ENCODE results near the gene CSF3R.
"Not testable (repeated sequence)": the region's sequence is repeated elsewhere in the genome, so short reads cannot be mapped to it uniquely, and the experiment has no call there.

Gene CSF3R

GRCh38 chr1:36492491-36492890 lies 9.8 kb upstream of the CSF3R start:
- Histone ChIP-seq H3K4me1 (ENCODE audit: control insufficient read depth, low read length) (peaks cover 17% of the 10 kb centered on the region), H3F3A (ENCODE audit: control insufficient read depth, insufficient read depth) (no peaks in the 10 kb centered on the region; the same call in 1 of the 2 replicates), H3K36me3 (ENCODE audit: control insufficient read depth, low read length) (no peaks in the 10 kb centered on the region), H3K9me3 (ENCODE audit: control insufficient read depth, insufficient read depth, low read length) (no peaks in the 10 kb centered on the region), H3K4me2 (ENCODE audit: low read length) (no peak overlapping the region), H3K79me2 (ENCODE audit: control insufficient read depth, low read length) (no peaks in the 10 kb centered on the region), H3K27ac (ENCODE audit: low read depth, low read length) (no peak overlapping the region), H4K20me1 (ENCODE audit: control insufficient read depth, insufficient read depth, low read depth, low read length) (no peaks in the 10 kb centered on the region), H3K4me3 (ENCODE audit: low read length) (no peak overlapping the region), H3K27me3 (ENCODE audit: control insufficient read depth, low read length) (peaks cover 8% of the 10 kb centered on the region; the same call in 1 of the 2 replicates), H3K9me2 (replicated peaks; ENCODE audit: control insufficient read depth, low read length) (no peaks in the 10 kb centered on the region)
- TF ChIP-seq EZH2phosphoT487 (IDR thresholded peaks at IDR 0.05; ENCODE audit: borderline replicate concordance, low read length) (no peak), CTCF (IDR thresholded peaks at IDR 0.05; ENCODE audit: low read depth, low read length, poor library complexity, severe bottlenecking) (no peak)

- H3K27ac ChIP-seq (ENCODE audit: low read depth, low read length); H3K36me3 ChIP-seq (ENCODE audit: control insufficient read depth, low read length); H3K4me2 ChIP-seq (ENCODE audit: low read length): not testable (repeated sequence)
Observed at GRCh38 chr1:36489258-36490051, 6.7 kb upstream of the CSF3R start.

GRCh38 chr1:36487906-36488305 lies 5.2 kb upstream of the CSF3R start:
- H3K4me1 ChIP-seq (ENCODE audit: control insufficient read depth, low read length): peaks cover 37% of the 10 kb centered on the region
- H3K27ac ChIP-seq (ENCODE audit: low read depth, low read length): no peak overlapping the region
- H3K4me3 ChIP-seq (ENCODE audit: low read length): no peak overlapping the region
- H3K79me2 ChIP-seq (ENCODE audit: control insufficient read depth, low read length): no peaks in the 10 kb centered on the region
- no peaks in the 10 kb centered on the region for H3K36me3 ChIP-seq (ENCODE audit: control insufficient read depth, low read length)
- H3K27me3 ChIP-seq (ENCODE audit: control insufficient read depth, low read length): no peaks in the 10 kb centered on the region
- no peak for TF ChIP-seq CTCF (IDR thresholded peaks at IDR 0.05; ENCODE audit: low read depth, low read length, poor library complexity, severe bottlenecking)
- no peak for TF ChIP-seq EZH2phosphoT487 (IDR thresholded peaks at IDR 0.05; ENCODE audit: borderline replicate concordance, low read length)
- peaks cover 20% of the 10 kb centered on the region for H3F3A ChIP-seq (ENCODE audit: control insufficient read depth, insufficient read depth)
- H3K9me2 ChIP-seq (replicated peaks; ENCODE audit: control insufficient read depth, low read length): no peaks in the 10 kb centered on the region
- no peaks in the 10 kb centered on the region for H3K9me3 ChIP-seq (ENCODE audit: control insufficient read depth, insufficient read depth, low read length)
- no peaks in the 10 kb centered on the region for H4K20me1 ChIP-seq (ENCODE audit: control insufficient read depth, insufficient read depth, low read depth, low read length)
- H3K4me2 ChIP-seq (ENCODE audit: low read length): peak overlapping the region; percentile 70; the same call in 1 of the 2 replicates

More at GRCh38 chr1:36489258-36490051, 6.7 kb upstream of the CSF3R start:
- Histone ChIP-seq H3K4me1 (ENCODE audit: control insufficient read depth, low read length) (peaks cover 37% of the 10 kb centered on the region), H3F3A (ENCODE audit: control insufficient read depth, insufficient read depth) (peaks cover 13% of the 10 kb centered on the region)
- H4K20me1 ChIP-seq (ENCODE audit: control insufficient read depth, insufficient read depth, low read depth, low read length); H3K79me2 ChIP-seq (ENCODE audit: control insufficient read depth, low read length); H3K9me3 ChIP-seq (ENCODE audit: control insufficient read depth, insufficient read depth, low read length); H3K27me3 ChIP-seq (ENCODE audit: control insufficient read depth, low read length); H3K9me2 ChIP-seq (replicated peaks; ENCODE audit: control insufficient read depth, low read length); H3K4me3 ChIP-seq (ENCODE audit: low read length): not testable (repeated sequence)

GRCh38 chr1:36487336-36487725 lies 4.6 kb upstream of the CSF3R start:
- not testable (repeated sequence) for H3K9me2 ChIP-seq (replicated peaks; ENCODE audit: control insufficient read depth, low read length); H3K9me3 ChIP-seq (ENCODE audit: control insufficient read depth, insufficient read depth, low read length); H4K20me1 ChIP-seq (ENCODE audit: control insufficient read depth, insufficient read depth, low read depth, low read length); H3K27me3 ChIP-seq (ENCODE audit: control insufficient read depth, low read length); H3K36me3 ChIP-seq (ENCODE audit: control insufficient read depth, low read length); H3K79me2 ChIP-seq (ENCODE audit: control insufficient read depth, low read length); H3K27ac ChIP-seq (ENCODE audit: low read depth, low read length)
- peak overlapping the region; percentile 70 for H3K4me2 ChIP-seq (ENCODE audit: low read length)
- H3K4me3 ChIP-seq (ENCODE audit: low read length): peak overlapping the region; percentile 61
- H3K4me1 ChIP-seq (ENCODE audit: control insufficient read depth, low read length): peaks cover 41% of the 10 kb centered on the region
- H3F3A ChIP-seq (ENCODE audit: control insufficient read depth, insufficient read depth): peaks cover 20% of the 10 kb centered on the region
